Activated CD8-positive, alpha-beta T cell treated with anti-CD3 and anti-CD28 coated beads for 36 hours (primary cell): ENCODE data around the gene TP53INP2. TPM values are rescaled to one million over a fixed set of nuclear protein-coding genes. Genes with fewer than 3 reads are reported as not detected.

ENCODE experiments used
- ATAC-seq: fragments of 200-7000 bp; cut with Tn5 transposase; one replicate; pipeline ENCODE4 v1.10.0; 2021; ENCODE audit warnings: mild to moderate bottlenecking, moderate library complexity
- CTCF ChIA-PET: fragments of 350-600 bp; sonication (Branson Sonifier 250); formaldehyde crosslinking; loops from one replicate; lab custom pipeline; 2021; ENCODE audit warnings: antibody characterized with exemption; lab: Charles Lee
- POLR2A ChIA-PET: fragments of 350-600 bp; sonication (Branson Sonifier 250); formaldehyde crosslinking; loops from one replicate; lab custom pipeline; 2021; ENCODE audit warnings: antibody characterized with exemption; lab: Charles Lee
- DNase-seq: peaks from one replicate; pipeline ENCODE4 v3.0.0-alpha.2; 2020
- H3K27ac Mint-ChIP-seq: one replicate; pipeline ENCODE4 v1.8.0; 2021; ENCODE audit warnings: mild to moderate bottlenecking, mixed read lengths
- H3K27me3 Mint-ChIP-seq: one replicate; pipeline ENCODE4 v1.8.0; 2021; ENCODE audit warnings: mixed read lengths
- H3K36me3 Mint-ChIP-seq: one replicate; pipeline ENCODE4 v1.8.0; 2021; ENCODE audit warnings: low read depth, mixed read lengths
- H3K4me1 Mint-ChIP-seq: one replicate; pipeline ENCODE4 v1.8.0; 2021; ENCODE audit warnings: low read depth, mixed read lengths
- H3K4me3 Mint-ChIP-seq: one replicate; pipeline ENCODE4 v1.8.0; 2021; ENCODE audit warnings: mild to moderate bottlenecking, moderate library complexity, mixed read lengths
- H3K9me3 Mint-ChIP-seq: one replicate; pipeline ENCODE4 v1.8.0; 2021; ENCODE audit warnings: mixed read lengths
- intact Hi-C: fragments of 100-400 bp; cut with micrococcal nuclease; formaldehyde crosslinking; loops from one replicate; pipeline ENCODE4 v1.10.0; 2022
- total RNA-seq, 2 experiments: library from RNA; stranded (reverse); gene quantifications; one replicate each; pipeline ENCODE4 v1.2.3, GENCODE V29; 2021
- TF ChIP-seq, protein P1 (sequence below): fragments of 200-600 bp; IDR thresholded peaks from one replicate; pipeline ENCODE4 v1.8.0; 2022; ENCODE audit warnings: antibody characterized with exemption, mild to moderate bottlenecking

Gene TP53INP2
- total RNA-seq, 2 experiments from 2014 or later, result 4.0 to 4.6 TPM

DNA sequence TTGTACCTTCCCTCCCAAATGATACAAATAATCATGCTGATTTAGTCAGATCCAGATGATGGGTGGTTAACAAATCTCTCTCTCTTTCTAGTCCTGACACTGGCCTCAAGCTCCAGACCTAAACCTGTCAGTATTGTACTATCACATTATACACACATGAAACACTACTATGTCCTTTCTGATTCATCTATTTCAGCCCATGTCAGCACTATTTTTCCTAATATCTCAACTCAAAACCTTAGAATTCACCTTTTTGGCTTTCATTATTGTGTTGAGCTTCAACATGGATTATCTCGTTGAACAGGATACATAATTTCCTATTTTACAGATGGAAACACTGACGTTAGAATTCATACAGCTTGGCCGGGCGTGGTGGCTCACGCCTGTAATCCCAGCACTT is 30.7 kb upstream of the TP53INP2 start:
- DNase-seq (no peak), ATAC-seq (no peak)
- Mint-ChIP-seq H3K9me3 (no peaks in the 10 kb centered on the region), H3K27ac (no peak overlapping the region), H3K4me1 (peaks cover 20% of the 10 kb centered on the region), H3K4me3 (no peak overlapping the region), H3K27me3 (no peaks in the 10 kb centered on the region), H3K36me3 (peaks cover 10% of the 10 kb centered on the region)
- intact Hi-C loops, result no loop called here
- ChIA-PET CTCF (interaction anchor here (1.4 to 1.7 kb wide), 2 partner anchors 35 to 361 kb away, joined by 3 to 6 read pairs; no protein-coding TSS in a partner anchor), POLR2A (interaction anchor here (0.6 kb wide), 1 partner anchor 16 kb away, joined by 3 read pairs; no protein-coding TSS in a partner anchor)
- TF ChIP-seq, protein P1, sequence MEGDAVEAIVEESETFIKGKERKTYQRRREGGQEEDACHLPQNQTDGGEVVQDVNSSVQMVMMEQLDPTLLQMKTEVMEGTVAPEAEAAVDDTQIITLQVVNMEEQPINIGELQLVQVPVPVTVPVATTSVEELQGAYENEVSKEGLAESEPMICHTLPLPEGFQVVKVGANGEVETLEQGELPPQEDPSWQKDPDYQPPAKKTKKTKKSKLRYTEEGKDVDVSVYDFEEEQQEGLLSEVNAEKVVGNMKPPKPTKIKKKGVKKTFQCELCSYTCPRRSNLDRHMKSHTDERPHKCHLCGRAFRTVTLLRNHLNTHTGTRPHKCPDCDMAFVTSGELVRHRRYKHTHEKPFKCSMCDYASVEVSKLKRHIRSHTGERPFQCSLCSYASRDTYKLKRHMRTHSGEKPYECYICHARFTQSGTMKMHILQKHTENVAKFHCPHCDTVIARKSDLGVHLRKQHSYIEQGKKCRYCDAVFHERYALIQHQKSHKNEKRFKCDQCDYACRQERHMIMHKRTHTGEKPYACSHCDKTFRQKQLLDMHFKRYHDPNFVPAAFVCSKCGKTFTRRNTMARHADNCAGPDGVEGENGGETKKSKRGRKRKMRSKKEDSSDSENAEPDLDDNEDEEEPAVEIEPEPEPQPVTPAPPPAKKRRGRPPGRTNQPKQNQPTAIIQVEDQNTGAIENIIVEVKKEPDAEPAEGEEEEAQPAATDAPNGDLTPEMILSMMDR, result no peak

DNA sequence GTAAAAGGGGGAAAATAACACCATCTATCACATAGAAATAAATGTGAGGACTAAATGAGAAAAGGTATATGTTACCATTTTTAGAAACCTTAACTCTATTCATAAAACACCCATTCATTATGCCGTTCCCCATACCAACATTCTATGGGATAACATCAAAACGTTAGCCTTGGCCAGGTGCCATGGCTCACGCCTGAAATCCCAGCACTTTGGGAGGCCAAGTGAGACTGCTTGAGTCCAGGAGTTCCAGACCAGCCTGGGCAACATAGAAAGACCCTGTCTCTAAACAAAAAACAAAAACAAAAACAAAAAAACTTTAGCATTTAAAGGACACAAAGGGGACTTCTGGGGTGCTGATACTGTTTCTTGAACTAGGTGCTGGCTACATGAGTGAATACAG is 28.6 kb upstream of the TP53INP2 start:
- ATAC-seq (no peak), DNase-seq (no peak)
- intact Hi-C loops, result no loop called here
- H3K27ac Mint-ChIP-seq, result no peak overlapping the region
- ChIA-PET CTCF (no interaction called here), POLR2A (no interaction called here)
- H3K9me3 Mint-ChIP-seq, result no peaks in the 10 kb centered on the region
- TF ChIP-seq, protein P1, result no peak
- peak overlapping the region; percentile 94 for H3K4me3 Mint-ChIP-seq
- H3K4me1 Mint-ChIP-seq, result peaks cover 21% of the 10 kb centered on the region
- peaks cover 4% of the 10 kb centered on the region for H3K36me3 Mint-ChIP-seq
- no peaks in the 10 kb centered on the region for H3K27me3 Mint-ChIP-seq

DNA sequence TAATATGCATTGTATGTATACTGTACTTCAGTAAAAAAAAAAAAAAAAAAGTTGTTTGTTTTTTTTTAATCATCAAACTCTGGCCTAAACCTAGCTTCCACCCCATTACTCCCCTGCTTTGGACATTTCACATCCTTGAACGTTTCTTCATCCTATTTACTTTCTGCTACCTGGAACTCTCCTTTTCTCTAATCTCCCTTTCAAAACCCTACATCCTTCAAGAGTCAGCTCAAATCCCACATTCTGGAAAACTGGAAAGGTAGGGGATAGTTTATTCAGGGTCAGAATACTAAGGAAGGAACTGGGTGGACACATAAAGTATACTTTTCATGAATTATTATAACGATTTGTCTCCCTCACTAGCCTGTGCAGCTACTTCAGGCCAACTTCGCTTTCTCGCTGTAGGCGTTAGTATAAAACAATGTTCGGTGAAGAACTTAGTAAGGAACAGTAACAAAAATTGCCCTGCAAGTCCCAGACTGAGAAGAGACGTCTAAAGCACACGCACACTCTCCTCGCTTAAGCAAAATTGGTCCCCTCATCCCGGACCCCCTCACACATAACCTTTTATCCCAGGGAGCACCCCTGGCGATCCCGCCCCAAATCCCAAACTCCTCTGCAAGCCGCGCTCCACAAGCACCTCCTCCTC is 28.0 kb upstream of the TP53INP2 start:
- Mint-ChIP-seq H3K4me3 (peak overlapping the region; percentile 94), H3K4me1 (peaks cover 24% of the 10 kb centered on the region), H3K9me3 (no peaks in the 10 kb centered on the region), H3K27me3 (no peaks in the 10 kb centered on the region), H3K36me3 (peaks cover 4% of the 10 kb centered on the region), H3K27ac (peak overlapping the region; percentile 96)
- TF ChIP-seq, protein P1, result no peak
- ChIA-PET CTCF (no interaction called here), POLR2A (interaction anchor here (1.3 kb wide), 1 partner anchor 112 kb away, joined by 5 read pairs; no protein-coding TSS in a partner anchor)
- DNase-seq (no peak), ATAC-seq (no peak)
- intact Hi-C loops, result loop anchor here (2.0 kb wide), 1 partner anchor 33 kb away; no protein-coding TSS in a partner anchor

DNA sequence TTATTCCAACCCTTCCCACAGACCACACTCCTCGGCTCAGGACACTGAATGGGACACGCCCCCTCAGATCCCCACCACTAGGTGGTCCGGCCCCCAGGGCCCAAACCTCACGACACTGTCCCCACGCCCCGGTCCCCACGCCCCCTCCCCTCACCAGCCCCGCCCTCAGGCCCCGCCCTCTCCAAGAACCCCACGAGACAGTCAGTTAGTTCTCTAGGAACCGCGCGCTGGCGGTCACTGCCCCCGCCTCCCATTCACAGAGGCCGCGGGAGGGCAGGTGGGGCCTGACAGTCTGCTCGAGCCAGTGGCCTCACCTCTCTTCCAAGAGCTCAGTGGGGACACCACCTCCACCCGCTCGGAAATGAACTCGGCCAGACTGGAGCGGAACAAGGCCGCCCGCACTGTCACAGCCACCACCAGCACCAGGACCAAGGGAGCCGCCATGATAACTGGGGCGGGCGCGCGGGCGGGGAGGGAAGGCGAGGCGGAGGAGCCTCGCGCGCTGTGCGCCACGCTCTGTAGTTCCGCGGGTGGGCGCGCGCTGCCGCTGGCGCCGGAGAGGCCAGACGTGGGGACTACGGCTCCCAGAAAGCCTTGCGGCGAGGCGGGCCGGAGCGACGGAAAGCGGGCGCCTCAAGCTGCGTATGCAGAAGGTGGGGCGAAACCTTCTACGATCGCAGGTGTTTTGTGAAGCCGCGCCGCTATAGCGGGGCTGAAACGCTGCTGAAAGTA is 27.3 kb upstream of the TP53INP2 start, which contains the start of gene PIGU:
TSS of gene PIGU (minus strand) at position 451 of the 732 bp plus-strand sequence. CDS start at position 444, 7 bp downstream.
- Mint-ChIP-seq H3K4me1 (peaks cover 24% of the 10 kb centered on the region), H3K27ac (peak within 1 kb of the TSS; percentile 96), H3K36me3 (peaks cover 4% of the 10 kb centered on the region), H3K4me3 (peak within 1 kb of the TSS; percentile 94), H3K27me3 (no peaks in the 10 kb centered on the region), H3K9me3 (no peaks in the 10 kb centered on the region)
- POLR2A ChIA-PET, result interaction anchor here (1.2 to 2.0 kb wide), 3 partner anchors 27 to 113 kb away, joined by 4 to 6 read pairs (median 5); partner anchors contain the start of gene TP53INP2
- TF ChIP-seq, protein P1, result no peak
- DNase-seq, result peak; percentile 97
- ATAC-seq, result peak; percentile 97
- intact Hi-C loops, result loop anchor here (2.0 kb wide), 1 partner anchor 32 kb away; no protein-coding TSS in a partner anchor
- CTCF ChIA-PET, result interaction anchor here (0.7 kb wide), 1 partner anchor 31 kb away, joined by 3 read pairs; no protein-coding TSS in a partner anchor
